HG02885 (cell line): Measurements from ENCODE around the gene PTPRM.

Experiments used
- ATAC-seq: cut with Tn5 transposase; IDR thresholded peaks from one replicate; pipeline ENCODE4 v1.9.1; 2021; ENCODE audit warnings: mild to moderate bottlenecking; ENCODE audit not compliant: unreplicated experiment, poor library complexity

PTPRM gene

GRCh38 chr18:8283891-8284585 is 716.9 kb downstream of the PTPRM start:
- ATAC-seq = no peak

- no peak for ATAC-seq
Observed at GRCh38 chr18:8286303-8286702, 719.2 kb downstream of the PTPRM start.

GRCh38 chr18:8287196-8287885 is 720.2 kb downstream of the PTPRM start:
- ATAC-seq = no peak

GRCh38 chr18:8288472-8289195 is 721.5 kb downstream of the PTPRM start:
- no peak for ATAC-seq

GRCh38 chr18:8290435-8290834 is 723.3 kb downstream of the PTPRM start:
- no peak for ATAC-seq

- ATAC-seq = no peak
Observed at GRCh38 chr18:8290913-8291312, 723.8 kb downstream of the PTPRM start.

- ATAC-seq = no peak
Observed at GRCh38 chr18:8293184-8293583, 726.1 kb downstream of the PTPRM start.

- no peak for ATAC-seq
Observed at GRCh38 chr18:8296886-8297616, 729.9 kb downstream of the PTPRM start.

- no peak for ATAC-seq
Observed at GRCh38 chr18:8298186-8298585, 731.1 kb downstream of the PTPRM start.

- ATAC-seq = no peak
Observed at GRCh38 chr18:8299054-8299980, 732.2 kb downstream of the PTPRM start.

GRCh38 chr18:8300751-8301410 is 733.8 kb downstream of the PTPRM start:
- no peak for ATAC-seq

GRCh38 chr18:8301427-8302172 is 734.5 kb downstream of the PTPRM start:
- no peak for ATAC-seq

- ATAC-seq = no peak
Observed at GRCh38 chr18:8303151-8303755, 736.1 kb downstream of the PTPRM start.

- no peak for ATAC-seq
Observed at GRCh38 chr18:8307960-8308359, 740.8 kb downstream of the PTPRM start.

GRCh38 chr18:8313043-8313442 is 745.9 kb downstream of the PTPRM start:
- ATAC-seq = no peak

GRCh38 chr18:8314124-8314523 is 747.0 kb downstream of the PTPRM start:
- no peak for ATAC-seq

GRCh38 chr18:8319798-8320489 is 752.8 kb downstream of the PTPRM start:
- no peak for ATAC-seq
